GM12878 (cell line): Measurements from ENCODE around the gene NFATC3. TPM values are rescaled to one million over a fixed set of nuclear protein-coding genes. Genes with fewer than 3 reads are reported as not detected.

ENCODE experiments used
- ATAC-seq: fragments of 200-7000 bp; cut with Tn5 transposase; 3 replicates; pipeline ENCODE4 v1.9.1; 2020; ENCODE audit warnings: mild to moderate bottlenecking, moderate library complexity
- BruUV-seq: library from RNA; stranded (reverse); fragments of 400-500 nt; replicated peaks from 2 replicates; lab custom pipeline; 2021; lab: Mats Ljungman, UMichigan
- CTCF ChIA-PET: fragments of 300-600 bp; sonication (Branson Sonifier 250); formaldehyde crosslinking; extraction: SDS; loops from one replicate; lab custom pipeline; 2021; ENCODE audit warnings: inconsistent platforms; lab: Yijun Ruan, JAX
- POLR2A ChIA-PET: fragments of 350-600 bp; formaldehyde crosslinking; extraction: SDS; loops from one replicate; lab custom pipeline; 2021; ENCODE audit warnings: inconsistent platforms; lab: Charles Lee
- RAD21 ChIA-PET: fragments of 300-600 bp; sonication (Branson Sonifier 250); formaldehyde crosslinking; loops from one replicate; lab custom pipeline; 2023; ENCODE audit warnings: antibody characterized with exemption; ENCODE audit not compliant: unreplicated experiment; lab: Charles Lee
- SMC1A ChIA-PET: fragments of 300-600 bp; sonication (Branson Sonifier 250); formaldehyde crosslinking; loops from one replicate; lab custom pipeline; 2023; ENCODE audit not compliant: unreplicated experiment, uncharacterized antibody; lab: Charles Lee
- DNase-seq: peaks from one replicate; pipeline ENCODE4 v3.0.0-alpha.2; 2011; ENCODE audit warnings: low read depth, low spot score
- FAIRE-seq: peaks from 3 replicates; lab custom pipeline; 2011; peaks lifted over from hg19 to GRCh38; lab: Jason Lieb, UNC
- H2AFZ ChIP-seq: 2 replicates; pipeline ENCODE4 v1.6.0; 2011; ENCODE audit warnings: low read depth, low read length, control low read depth; ENCODE audit not compliant: control insufficient read depth
- H3K27ac ChIP-seq: 2 replicates; pipeline ENCODE4 v1.5.1; 2011; ENCODE audit warnings: control low read depth; ENCODE audit not compliant: control insufficient read depth, insufficient read depth
- H3K27me3 ChIP-seq, 2 experiments: replicated peaks in 1 of 2; 2 replicates each; pipeline versions ENCODE4 v1.6.0 to v1.6.1; 2011; ENCODE audit warnings: low read length in 1 of 2; ENCODE audit not compliant: control insufficient read depth in 2 of 2, insufficient read depth in 2 of 2
- H3K36me3 ChIP-seq, 2 experiments: 2 replicates each; pipeline ENCODE4 v1.5.1; 2011; ENCODE audit warnings: low read length in 1 of 2; ENCODE audit not compliant: control insufficient read depth in 2 of 2, insufficient read depth in 2 of 2
- H3K4me1 ChIP-seq: 2 replicates; pipeline ENCODE4 v1.6.1; 2011; ENCODE audit warnings: mild to moderate bottlenecking, low read length, moderate library complexity, mixed read lengths; ENCODE audit not compliant: control insufficient read depth, insufficient read depth
- H3K4me2 ChIP-seq: 2 replicates; pipeline ENCODE4 v1.6.0; 2011; ENCODE audit warnings: control low read depth; ENCODE audit not compliant: control insufficient read depth, insufficient read depth
- H3K4me3 ChIP-seq: fragments of 200-600 bp; sonication (generic); 2 replicates; pipeline ENCODE4 v1.5.1; 2016
- H3K79me2 ChIP-seq: 2 replicates; pipeline ENCODE4 v1.6.0; 2011; ENCODE audit warnings: low read length; ENCODE audit not compliant: control insufficient read depth, insufficient read depth
- H3K9ac ChIP-seq: 2 replicates; pipeline ENCODE4 v1.8.0; 2011; ENCODE audit warnings: low read length, control low read depth, mixed read lengths; ENCODE audit not compliant: control insufficient read depth, insufficient read depth
- H3K9me3 ChIP-seq: replicated peaks from 3 replicates; pipeline ENCODE4 v1.5.1; 2011; ENCODE audit warnings: mild to moderate bottlenecking, low read length; ENCODE audit not compliant: control insufficient read depth, insufficient read depth
- H4K20me1 ChIP-seq: 2 replicates; pipeline ENCODE4 v1.6.0; 2011; ENCODE audit not compliant: control insufficient read depth, insufficient read depth
- EP300 ChIP-seq, 2 experiments: fragments of 150-350 bp in 1 of 2; IDR thresholded peaks; 2 replicates each; pipeline ENCODE4 v1.6.1; 2011 to 2012; ENCODE audit warnings: low read depth in 2 of 2, low read length in 2 of 2, borderline replicate concordance in 1 of 2, improper control_type of control experiment in 1 of 2, inconsistent platforms in 1 of 2; ENCODE audit not compliant: control insufficient read depth in 1 of 2
- NR2F1 ChIP-seq: fragments of 450-650 bp; conservative IDR thresholded peaks from 2 replicates; pipeline ENCODE4 v1.6.1; 2017; ENCODE audit warnings: mild to moderate bottlenecking
- PAX5 ChIP-seq: IDR thresholded peaks from 2 replicates; pipeline ENCODE4 v1.6.1; 2011; ENCODE audit warnings: low read depth, low read length, borderline replicate concordance
- POLR2AphosphoS5 ChIP-seq: IDR thresholded peaks from 2 replicates; pipeline ENCODE4 v1.6.1; 2011; ENCODE audit warnings: mild to moderate bottlenecking, low read length, inconsistent platforms
- RB1 ChIP-seq: fragments of 450-650 bp; formaldehyde crosslinking; IDR thresholded peaks from 2 replicates; pipeline ENCODE4 v1.6.1; 2017; ENCODE audit warnings: mild to moderate bottlenecking, borderline replicate concordance
- RFX5 ChIP-seq: IDR thresholded peaks from 2 replicates; pipeline ENCODE4 v1.6.1; 2011; ENCODE audit warnings: low read depth, low read length, improper control_type of control experiment
- SUZ12 ChIP-seq: fragments of 200-600 bp; sonication (generic); IDR thresholded peaks from one replicate; pipeline ENCODE4 v1.6.1; 2018; ENCODE audit warnings: antibody characterized with exemption, mild to moderate bottlenecking; ENCODE audit not compliant: unreplicated experiment
- TAF1 ChIP-seq: IDR thresholded peaks from 2 replicates; pipeline ENCODE4 v1.6.1; 2011; ENCODE audit warnings: mild to moderate bottlenecking, low read depth, low read length, borderline replicate concordance
- WGBS: methylation state at CpG from one replicate; pipeline ENCODE4 v1.1.6; 2016; ENCODE audit warnings: low lambda C conversion rate; ENCODE audit not compliant: insufficient replicate concordance, insufficient coverage; ENCODE audit errors: missing lambda C conversion rate; 5-methylcytosine and 5-hydroxymethylcytosine counted together
- in situ Hi-C: fragments of 300-500 bp; cut with MboI; formaldehyde crosslinking; loops from 9 replicates; pipeline ENCODE4 v1.14.3; 2018; ENCODE audit warnings: mixed read lengths
- intact Hi-C: fragments of 100-400 bp; cut with micrococcal nuclease; formaldehyde crosslinking; loops from one replicate; pipeline ENCODE4 v1.14.2; 2022; ENCODE audit not compliant: unreplicated experiment
- polyA plus RNA-seq, 11 experiments: library from polyadenylated mRNA; depleted of rRNA in 4 of 11; unstranded in 6 of 11; stranded (reverse) in 5 of 11; fragments of >200 nt; fragmentation: Nextera tagmentation in 4 of 11; fragmentation: Illumina TruSeq in 1 of 11; extraction: Ambion mirVana in 4 of 11; extraction: Trizol in 1 of 11; gene quantifications; 1 replicate in 1 of 11; 2 replicates in 10 of 11; pipeline versions ENCODE4 v1.2.1 to v1.2.3, GENCODE V29; 2011 to 2016; ENCODE audit warnings: inconsistent platforms in 2 of 11, missing spikeins in 2 of 11, low read depth in 1 of 11
- total RNA-seq, 4 experiments: library from RNA; depleted of rRNA in 3 of 4; stranded (reverse); fragments of >200 nt in 3 of 4; fragmentation: Illumina TruSeq in 1 of 4; extraction: Trizol in 1 of 4; gene quantifications; 2 replicates each; pipeline versions ENCODE4 v1.2.1 to v1.2.3, GENCODE V29; 2013 to 2021
- TF ChIP-seq, protein P1 (sequence below): fragments of 450-650 bp; IDR thresholded peaks from 2 replicates; pipeline ENCODE4 v1.6.1; 2014; ENCODE audit warnings: mild to moderate bottlenecking
- TF ChIP-seq, protein P2 (sequence below): IDR thresholded peaks from 2 replicates; pipeline ENCODE4 v1.6.1; 2012; ENCODE audit warnings: low read depth, low read length, improper control_type of control experiment
- TF ChIP-seq, protein P3 (sequence below): fragments of 450-650 bp; formaldehyde crosslinking; IDR thresholded peaks from 2 replicates; pipeline ENCODE4 v1.4.0; 2022; ENCODE audit warnings: mild to moderate bottlenecking, moderate library complexity
- TF ChIP-seq, protein P4 (sequence below): fragments of 450-650 bp; IDR thresholded peaks from 2 replicates; pipeline ENCODE4 v1.6.1; 2017; ENCODE audit warnings: low read depth, mild to moderate bottlenecking, moderate library complexity

Gene NFATC3
- total and polyA plus RNA-seq, 10 of the 15 experiments (the other 5 are each of a cell fraction or from before 2014, with no cell fraction given): 4.2 to 37.6 (median 24.9) TPM

DNA sequence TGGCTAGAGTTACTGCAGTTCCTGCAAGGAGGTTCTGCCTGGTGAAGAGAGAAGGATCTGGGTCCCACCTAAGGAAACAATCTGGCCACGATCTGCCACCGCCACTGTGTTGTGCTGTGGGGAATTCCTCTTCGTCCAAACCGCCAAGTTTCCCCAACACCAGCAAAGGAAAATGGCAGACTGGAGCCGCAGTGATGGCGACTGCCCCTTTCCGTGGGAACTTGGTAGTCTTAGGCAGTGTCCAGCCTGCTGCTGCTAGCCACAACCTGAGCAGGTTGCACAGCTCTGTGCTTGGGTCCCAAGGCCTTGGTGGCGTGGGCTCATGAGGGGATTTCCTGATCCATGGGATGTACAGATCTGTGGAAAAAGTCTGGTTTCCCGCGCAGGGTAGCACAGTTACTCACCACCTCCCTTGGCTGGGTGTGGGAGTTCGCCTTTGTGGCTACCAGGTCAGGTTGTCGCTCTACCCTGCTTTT is 28.6 kb downstream of the NFATC3 start:
- H3K4me2 ChIP-seq: no peak overlapping the region
- H3K27ac ChIP-seq: no peak overlapping the region
- ATAC-seq: no peak
- H3K36me3 ChIP-seq: no peaks in the 10 kb centered on the region; a peak in 1 of 4 replicates
- peaks cover 6% of the 10 kb centered on the region; the same call in 2 of the 3 replicates for H3K9me3 ChIP-seq
- H4K20me1 ChIP-seq: no peaks in the 10 kb centered on the region
- TF ChIP-seq RFX5: no peak
- TF ChIP-seq PAX5: no peak
- TF ChIP-seq RB1: no peak
- TF ChIP-seq, protein P1, sequence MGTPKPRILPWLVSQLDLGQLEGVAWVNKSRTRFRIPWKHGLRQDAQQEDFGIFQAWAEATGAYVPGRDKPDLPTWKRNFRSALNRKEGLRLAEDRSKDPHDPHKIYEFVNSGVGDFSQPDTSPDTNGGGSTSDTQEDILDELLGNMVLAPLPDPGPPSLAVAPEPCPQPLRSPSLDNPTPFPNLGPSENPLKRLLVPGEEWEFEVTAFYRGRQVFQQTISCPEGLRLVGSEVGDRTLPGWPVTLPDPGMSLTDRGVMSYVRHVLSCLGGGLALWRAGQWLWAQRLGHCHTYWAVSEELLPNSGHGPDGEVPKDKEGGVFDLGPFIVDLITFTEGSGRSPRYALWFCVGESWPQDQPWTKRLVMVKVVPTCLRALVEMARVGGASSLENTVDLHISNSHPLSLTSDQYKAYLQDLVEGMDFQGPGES: no peak
- no peak for TF ChIP-seq POLR2AphosphoS5
- TF ChIP-seq, protein P2, sequence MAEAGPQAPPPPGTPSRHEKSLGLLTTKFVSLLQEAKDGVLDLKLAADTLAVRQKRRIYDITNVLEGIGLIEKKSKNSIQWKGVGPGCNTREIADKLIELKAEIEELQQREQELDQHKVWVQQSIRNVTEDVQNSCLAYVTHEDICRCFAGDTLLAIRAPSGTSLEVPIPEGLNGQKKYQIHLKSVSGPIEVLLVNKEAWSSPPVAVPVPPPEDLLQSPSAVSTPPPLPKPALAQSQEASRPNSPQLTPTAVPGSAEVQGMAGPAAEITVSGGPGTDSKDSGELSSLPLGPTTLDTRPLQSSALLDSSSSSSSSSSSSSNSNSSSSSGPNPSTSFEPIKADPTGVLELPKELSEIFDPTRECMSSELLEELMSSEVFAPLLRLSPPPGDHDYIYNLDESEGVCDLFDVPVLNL: no peak
- no peak for TF ChIP-seq SUZ12
- TF ChIP-seq TAF1: no peak
- TF ChIP-seq EP300 (IDR thresholded peaks at IDR 0.05; ENCODE audit: borderline replicate concordance in 1 of 2, control insufficient read depth in 1 of 2, low read depth in 2 of 2, low read length in 2 of 2): no peak
- TF ChIP-seq, protein P3, sequence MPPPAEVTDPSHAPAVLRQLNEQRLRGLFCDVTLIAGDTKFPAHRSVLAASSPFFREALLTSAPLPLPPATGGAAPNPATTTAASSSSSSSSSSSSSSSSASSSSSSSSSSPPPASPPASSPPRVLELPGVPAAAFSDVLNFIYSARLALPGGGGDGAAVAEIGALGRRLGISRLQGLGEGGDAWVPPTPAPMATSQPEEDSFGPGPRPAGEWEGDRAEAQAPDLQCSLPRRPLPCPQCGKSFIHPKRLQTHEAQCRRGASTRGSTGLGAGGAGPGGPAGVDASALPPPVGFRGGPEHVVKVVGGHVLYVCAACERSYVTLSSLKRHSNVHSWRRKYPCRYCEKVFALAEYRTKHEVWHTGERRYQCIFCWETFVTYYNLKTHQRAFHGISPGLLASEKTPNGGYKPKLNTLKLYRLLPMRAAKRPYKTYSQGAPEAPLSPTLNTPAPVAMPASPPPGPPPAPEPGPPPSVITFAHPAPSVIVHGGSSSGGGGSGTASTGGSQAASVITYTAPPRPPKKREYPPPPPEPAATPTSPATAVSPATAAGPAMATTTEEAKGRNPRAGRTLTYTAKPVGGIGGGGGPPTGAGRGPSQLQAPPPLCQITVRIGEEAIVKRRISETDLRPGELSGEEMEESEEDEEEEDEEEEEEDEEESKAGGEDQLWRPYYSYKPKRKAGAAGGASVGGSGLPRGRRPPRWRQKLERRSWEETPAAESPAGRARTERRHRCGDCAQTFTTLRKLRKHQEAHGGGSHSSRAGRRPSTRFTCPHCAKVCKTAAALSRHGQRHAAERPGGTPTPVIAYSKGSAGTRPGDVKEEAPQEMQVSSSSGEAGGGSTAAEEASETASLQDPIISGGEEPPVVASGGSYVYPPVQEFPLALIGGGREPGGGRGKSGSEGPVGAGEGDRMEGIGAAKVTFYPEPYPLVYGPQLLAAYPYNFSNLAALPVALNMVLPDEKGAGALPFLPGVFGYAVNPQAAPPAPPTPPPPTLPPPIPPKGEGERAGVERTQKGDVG (CRISPR knock-in tag): no peak
- TF ChIP-seq NR2F1: no peak
- TF ChIP-seq, protein P4, sequence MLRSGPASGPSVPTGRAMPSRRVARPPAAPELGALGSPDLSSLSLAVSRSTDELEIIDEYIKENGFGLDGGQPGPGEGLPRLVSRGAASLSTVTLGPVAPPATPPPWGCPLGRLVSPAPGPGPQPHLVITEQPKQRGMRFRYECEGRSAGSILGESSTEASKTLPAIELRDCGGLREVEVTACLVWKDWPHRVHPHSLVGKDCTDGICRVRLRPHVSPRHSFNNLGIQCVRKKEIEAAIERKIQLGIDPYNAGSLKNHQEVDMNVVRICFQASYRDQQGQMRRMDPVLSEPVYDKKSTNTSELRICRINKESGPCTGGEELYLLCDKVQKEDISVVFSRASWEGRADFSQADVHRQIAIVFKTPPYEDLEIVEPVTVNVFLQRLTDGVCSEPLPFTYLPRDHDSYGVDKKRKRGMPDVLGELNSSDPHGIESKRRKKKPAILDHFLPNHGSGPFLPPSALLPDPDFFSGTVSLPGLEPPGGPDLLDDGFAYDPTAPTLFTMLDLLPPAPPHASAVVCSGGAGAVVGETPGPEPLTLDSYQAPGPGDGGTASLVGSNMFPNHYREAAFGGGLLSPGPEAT: no peak
- no TSS peak for BruUV-seq
- DNase-seq: no peak
- no peak overlapping the region for H3K4me3 ChIP-seq
- no peak overlapping the region for H3K9ac ChIP-seq
- in situ Hi-C loops: no loop called here
- CTCF ChIA-PET: interaction anchor here (0.7 to 2.3 kb wide), 2 partner anchors 20 to 28 kb away, joined by 4 to 7 read pairs; partner anchors contain the start of gene NFATC3
- RAD21 ChIA-PET: no interaction called here
- WGBS: 96% methylated on average over 12 of the region's 12 CpGs
- intact Hi-C loops: no loop called here
- no peaks in the 10 kb centered on the region for H3K27me3 ChIP-seq
- no peak for FAIRE-seq
- H3K4me1 ChIP-seq: peaks cover 6% of the 10 kb centered on the region; the same call in 1 of the 2 replicates
- H2AFZ ChIP-seq: no peak overlapping the region
- POLR2A ChIA-PET: no interaction called here
- SMC1A ChIA-PET: no interaction called here
- H3K79me2 ChIP-seq: peaks cover 42% of the 10 kb centered on the region
